KMS-11 (cell line): Measurements from ENCODE around the gene PALM.

ENCODE experiments used
- H2AFZ ChIP-seq: fragments of 200-600 bp; sonication (generic); 2 replicates; pipeline ENCODE4 v1.6.1; 2016; ENCODE audit warnings: antibody characterized with exemption, mixed run types, low read depth
- H3K27ac ChIP-seq: fragments of 200-600 bp; sonication (generic); 2 replicates; pipeline ENCODE4 v1.6.1; 2016; ENCODE audit warnings: mild to moderate bottlenecking, mixed run types
- H3K27me3 ChIP-seq: fragments of 200-600 bp; sonication (generic); 2 replicates; pipeline ENCODE4 v1.6.1; 2017; ENCODE audit warnings: mild to moderate bottlenecking, low read depth, mixed run types, moderate library complexity; ENCODE audit not compliant: insufficient read depth
- H3K36me3 ChIP-seq: fragments of 200-600 bp; sonication (generic); 2 replicates; pipeline ENCODE4 v1.6.1; 2017; ENCODE audit warnings: mild to moderate bottlenecking, mixed run types; ENCODE audit not compliant: insufficient read depth
- H3K4me1 ChIP-seq: fragments of 200-600 bp; sonication (generic); 2 replicates; pipeline ENCODE4 v1.6.1; 2016; ENCODE audit warnings: mild to moderate bottlenecking, low read depth, mixed run types; ENCODE audit not compliant: poor library complexity, severe bottlenecking
- H3K4me2 ChIP-seq: fragments of 200-600 bp; sonication (generic); 2 replicates; pipeline ENCODE4 v1.7.0; 2016; ENCODE audit warnings: mild to moderate bottlenecking, mixed run types
- H3K4me3 ChIP-seq: fragments of 200-600 bp; sonication (generic); IDR thresholded peaks from 2 replicates; pipeline ENCODE4 v1.6.1; 2017; ENCODE audit warnings: low read depth, low read length, mixed read lengths; ENCODE audit not compliant: insufficient read depth
- H3K79me2 ChIP-seq: fragments of 200-600 bp; sonication (generic); 2 replicates; pipeline ENCODE4 v1.6.1; 2016; ENCODE audit warnings: low read depth, mixed run types; ENCODE audit not compliant: insufficient read depth
- H3K9ac ChIP-seq: fragments of 200-600 bp; sonication (generic); 2 replicates; pipeline ENCODE4 v1.6.1; 2016; ENCODE audit warnings: mild to moderate bottlenecking, mixed run types
- H4K20me1 ChIP-seq: fragments of 200-600 bp; sonication (generic); 2 replicates; pipeline ENCODE4 v1.6.1; 2016; ENCODE audit warnings: mild to moderate bottlenecking, mixed run types; ENCODE audit not compliant: insufficient read depth
- TF ChIP-seq, protein P1 (sequence below): fragments of 200-600 bp; sonication (generic); conservative IDR thresholded peaks from 2 replicates; pipeline ENCODE4 v1.6.1; 2017; ENCODE audit warnings: low read depth, mild to moderate bottlenecking, antibody characterized with exemption, low read length, moderate library complexity, mixed read lengths

PALM gene, protein sequence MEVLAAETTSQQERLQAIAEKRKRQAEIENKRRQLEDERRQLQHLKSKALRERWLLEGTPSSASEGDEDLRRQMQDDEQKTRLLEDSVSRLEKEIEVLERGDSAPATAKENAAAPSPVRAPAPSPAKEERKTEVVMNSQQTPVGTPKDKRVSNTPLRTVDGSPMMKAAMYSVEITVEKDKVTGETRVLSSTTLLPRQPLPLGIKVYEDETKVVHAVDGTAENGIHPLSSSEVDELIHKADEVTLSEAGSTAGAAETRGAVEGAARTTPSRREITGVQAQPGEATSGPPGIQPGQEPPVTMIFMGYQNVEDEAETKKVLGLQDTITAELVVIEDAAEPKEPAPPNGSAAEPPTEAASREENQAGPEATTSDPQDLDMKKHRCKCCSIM

GRCh38 chr19:708154-709143, at the start of gene PALM:
Gene PALM, plus strand, starts transcription at chr19:708935. Its CDS starts 212 bp downstream, at chr19:709147.
- Histone ChIP-seq H2AFZ (no peak within 1 kb of the TSS), H3K9ac (no peak within 1 kb of the TSS), H3K27ac (no peak within 1 kb of the TSS), H3K4me3 (no peak within 1 kb of the TSS), H4K20me1 (no peaks in the 10 kb centered on the region), H3K4me1 (no peaks in the 10 kb centered on the region), H3K79me2 (no peaks in the 10 kb centered on the region), H3K36me3 (no peaks in the 10 kb centered on the region), H3K4me2 (no peak within 1 kb of the TSS), H3K27me3 (peaks cover 71% of the 10 kb centered on the region)
- TF ChIP-seq, protein P1, sequence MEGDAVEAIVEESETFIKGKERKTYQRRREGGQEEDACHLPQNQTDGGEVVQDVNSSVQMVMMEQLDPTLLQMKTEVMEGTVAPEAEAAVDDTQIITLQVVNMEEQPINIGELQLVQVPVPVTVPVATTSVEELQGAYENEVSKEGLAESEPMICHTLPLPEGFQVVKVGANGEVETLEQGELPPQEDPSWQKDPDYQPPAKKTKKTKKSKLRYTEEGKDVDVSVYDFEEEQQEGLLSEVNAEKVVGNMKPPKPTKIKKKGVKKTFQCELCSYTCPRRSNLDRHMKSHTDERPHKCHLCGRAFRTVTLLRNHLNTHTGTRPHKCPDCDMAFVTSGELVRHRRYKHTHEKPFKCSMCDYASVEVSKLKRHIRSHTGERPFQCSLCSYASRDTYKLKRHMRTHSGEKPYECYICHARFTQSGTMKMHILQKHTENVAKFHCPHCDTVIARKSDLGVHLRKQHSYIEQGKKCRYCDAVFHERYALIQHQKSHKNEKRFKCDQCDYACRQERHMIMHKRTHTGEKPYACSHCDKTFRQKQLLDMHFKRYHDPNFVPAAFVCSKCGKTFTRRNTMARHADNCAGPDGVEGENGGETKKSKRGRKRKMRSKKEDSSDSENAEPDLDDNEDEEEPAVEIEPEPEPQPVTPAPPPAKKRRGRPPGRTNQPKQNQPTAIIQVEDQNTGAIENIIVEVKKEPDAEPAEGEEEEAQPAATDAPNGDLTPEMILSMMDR: no peak

DNA sequence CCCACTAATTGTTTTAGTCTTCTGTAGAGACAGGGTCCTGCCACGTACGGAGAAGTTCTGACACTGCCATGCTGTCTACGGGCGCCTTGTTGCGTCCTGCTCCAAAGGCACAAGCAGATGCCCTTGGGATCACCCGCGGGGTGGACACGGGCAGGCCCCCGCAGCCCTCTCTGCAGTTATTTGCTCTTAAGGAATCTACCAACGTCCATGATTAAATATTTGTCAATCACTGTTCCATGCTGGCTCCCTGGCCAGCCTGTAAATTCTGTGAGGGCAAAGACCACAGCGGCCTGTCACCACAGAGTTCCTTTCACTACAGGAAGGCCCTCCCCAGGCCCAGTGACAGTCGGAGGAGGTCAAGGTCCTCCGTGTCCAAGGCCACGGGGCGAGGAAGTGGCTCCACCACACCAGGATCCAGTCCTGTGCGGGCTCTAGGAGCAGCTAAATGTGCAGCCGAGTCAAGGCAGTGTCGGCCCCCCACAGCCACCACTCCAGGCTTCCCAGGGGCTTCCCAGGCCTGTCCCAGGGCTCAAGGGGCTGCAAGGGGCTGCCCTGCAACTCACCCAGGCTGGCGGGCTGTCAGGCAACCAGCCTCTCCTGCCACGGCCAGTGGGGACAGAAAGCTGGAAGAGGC, 47.8 kb upstream of the PALM start:
- peak overlapping the region; percentile 97 for H3K27ac ChIP-seq
- peaks cover 41% of the 10 kb centered on the region for H4K20me1 ChIP-seq
- H3K79me2 ChIP-seq: peaks cover 67% of the 10 kb centered on the region
- TF ChIP-seq, protein P1: no peak; the same call in 1 of the 2 replicates
- H3K4me2 ChIP-seq: peak overlapping the region; percentile 97
- no peaks in the 10 kb centered on the region for H3K27me3 ChIP-seq
- H3K4me3 ChIP-seq: peak overlapping the region; percentile 17
- peak overlapping the region; percentile 97; the same call in 1 of the 2 replicates for H3K9ac ChIP-seq
- peaks cover 36% of the 10 kb centered on the region for H3K4me1 ChIP-seq
- no peaks in the 10 kb centered on the region for H3K36me3 ChIP-seq
- no peak overlapping the region for H2AFZ ChIP-seq

DNA sequence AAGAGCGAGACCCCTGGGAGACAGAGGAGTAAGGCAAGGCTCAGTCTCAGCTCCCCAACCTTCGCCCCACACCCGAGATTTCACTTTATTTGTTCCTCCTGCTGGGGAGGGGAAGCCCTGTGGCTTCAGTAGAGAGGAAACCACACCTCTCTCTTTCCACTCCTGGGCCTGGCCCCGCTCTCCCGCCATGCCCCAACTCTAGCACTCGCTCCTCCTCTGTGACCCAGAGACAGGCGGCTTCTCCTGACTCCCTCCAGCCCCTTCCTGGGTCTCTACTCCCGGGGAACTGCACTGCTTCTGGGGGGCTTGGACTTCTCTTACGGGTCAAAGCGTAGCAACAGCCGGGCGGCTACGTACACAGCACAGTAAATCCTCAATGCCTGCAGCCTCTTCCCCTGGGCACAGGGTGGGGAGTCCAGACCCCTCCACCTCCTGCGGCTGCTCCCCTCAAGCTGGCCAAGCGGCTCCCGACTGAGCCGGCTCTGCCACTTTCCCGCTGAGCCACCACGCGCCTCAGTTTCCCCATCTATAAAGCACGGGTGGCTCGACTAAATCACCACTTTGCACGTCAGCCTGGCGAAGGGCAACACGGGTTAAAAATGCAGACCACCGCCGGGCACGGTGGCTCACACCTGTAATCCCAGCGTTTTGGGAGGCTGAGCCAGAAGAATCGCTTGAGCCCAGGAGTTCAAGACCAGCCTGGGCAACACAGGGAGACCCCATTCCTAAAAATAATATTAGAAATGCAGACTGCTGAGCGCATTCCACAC, 47.1 kb upstream of the PALM start:
- Histone ChIP-seq H3K27ac (peak overlapping the region; percentile 97), H3K27me3 (peaks cover 4% of the 10 kb centered on the region; the same call in 1 of the 2 replicates), H4K20me1 (peaks cover 34% of the 10 kb centered on the region), H3K4me3 (peak overlapping the region; percentile 28), H3K9ac (peak overlapping the region; percentile 97), H2AFZ (no peak overlapping the region), H3K79me2 (peaks cover 60% of the 10 kb centered on the region), H3K36me3 (no peaks in the 10 kb centered on the region), H3K4me1 (peaks cover 36% of the 10 kb centered on the region), H3K4me2 (peak overlapping the region; percentile 97)
- TF ChIP-seq, protein P1: no peak
